NB4 (cell line): ENCODE results near the gene KRT4.

Experiments
- CTCF ChIP-seq: IDR thresholded peaks from one replicate; pipeline ENCODE4 v1.5.1; 2012; ENCODE audit warnings: low read depth, low read length
- POLR2A ChIP-seq: IDR thresholded peaks from 2 replicates; pipeline ENCODE4 v1.6.1; 2011; ENCODE audit warnings: mild to moderate bottlenecking; ENCODE audit not compliant: insufficient read length; ENCODE audit errors: extremely low read depth

- TF ChIP-seq CTCF (no peak), POLR2A (no peak)
Measured at GRCh38 chr12:52812749-52813148, 1.2 kb downstream of the KRT4 start.
